ENCODE measurements around the gene DIPK1B. TPM values are rescaled to one million over a fixed set of nuclear protein-coding genes. Genes with fewer than 3 reads are reported as not detected.

DIPK1B gene
- under 0.01 and 1.00 TPM in 2 replicates for total RNA-seq

DNA sequence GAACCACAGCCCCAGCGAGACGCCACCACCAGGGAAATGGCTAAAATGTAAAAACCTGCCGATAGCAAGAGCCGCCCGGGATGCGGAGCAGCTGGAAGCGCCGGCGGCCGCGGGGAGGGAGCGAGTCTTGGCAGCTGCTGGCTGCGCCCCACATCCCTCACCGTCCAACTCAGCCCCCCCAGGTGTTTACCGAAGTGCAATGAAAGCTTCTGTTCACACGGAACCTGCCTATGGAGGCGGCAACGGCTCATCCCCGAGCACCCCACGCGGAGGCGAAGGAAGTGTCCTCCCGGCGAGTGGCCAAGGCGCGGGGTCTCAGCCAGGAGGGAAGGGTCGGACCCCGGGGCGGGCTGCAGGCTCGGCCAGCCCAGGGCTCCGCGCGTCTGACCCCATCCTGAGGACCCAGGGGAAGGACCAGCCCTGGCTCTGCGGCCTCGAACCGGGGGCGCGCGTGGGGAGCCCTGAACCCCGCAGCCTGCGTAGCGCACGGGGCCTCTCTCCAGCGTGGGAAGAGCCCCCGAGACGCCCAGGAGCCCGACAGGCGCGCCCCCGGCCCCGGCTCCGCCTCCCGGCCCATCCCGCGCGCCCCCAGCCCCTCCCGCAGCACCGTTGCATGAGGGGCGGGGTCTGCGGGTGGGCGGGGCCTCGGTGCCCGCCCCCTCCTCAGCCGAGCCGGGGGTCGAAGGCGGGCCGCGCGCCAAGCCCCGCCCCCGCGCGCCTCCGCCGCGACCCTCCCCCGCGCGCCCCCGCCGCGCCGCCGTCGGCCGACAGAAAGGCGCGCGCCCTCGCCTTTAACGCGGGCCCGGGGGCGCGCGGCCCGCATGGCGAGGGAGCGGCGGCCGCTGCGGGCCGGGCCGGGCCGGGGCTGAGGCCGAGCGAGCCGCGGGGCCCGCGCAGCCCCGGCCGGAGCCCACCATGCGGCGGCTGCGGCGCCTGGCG is at the start of gene DIPK1B:
TSS of gene DIPK1B (plus strand) at position 822 of the 939 bp plus-strand sequence. CDS start at position 916, 94 bp downstream.

DNA sequence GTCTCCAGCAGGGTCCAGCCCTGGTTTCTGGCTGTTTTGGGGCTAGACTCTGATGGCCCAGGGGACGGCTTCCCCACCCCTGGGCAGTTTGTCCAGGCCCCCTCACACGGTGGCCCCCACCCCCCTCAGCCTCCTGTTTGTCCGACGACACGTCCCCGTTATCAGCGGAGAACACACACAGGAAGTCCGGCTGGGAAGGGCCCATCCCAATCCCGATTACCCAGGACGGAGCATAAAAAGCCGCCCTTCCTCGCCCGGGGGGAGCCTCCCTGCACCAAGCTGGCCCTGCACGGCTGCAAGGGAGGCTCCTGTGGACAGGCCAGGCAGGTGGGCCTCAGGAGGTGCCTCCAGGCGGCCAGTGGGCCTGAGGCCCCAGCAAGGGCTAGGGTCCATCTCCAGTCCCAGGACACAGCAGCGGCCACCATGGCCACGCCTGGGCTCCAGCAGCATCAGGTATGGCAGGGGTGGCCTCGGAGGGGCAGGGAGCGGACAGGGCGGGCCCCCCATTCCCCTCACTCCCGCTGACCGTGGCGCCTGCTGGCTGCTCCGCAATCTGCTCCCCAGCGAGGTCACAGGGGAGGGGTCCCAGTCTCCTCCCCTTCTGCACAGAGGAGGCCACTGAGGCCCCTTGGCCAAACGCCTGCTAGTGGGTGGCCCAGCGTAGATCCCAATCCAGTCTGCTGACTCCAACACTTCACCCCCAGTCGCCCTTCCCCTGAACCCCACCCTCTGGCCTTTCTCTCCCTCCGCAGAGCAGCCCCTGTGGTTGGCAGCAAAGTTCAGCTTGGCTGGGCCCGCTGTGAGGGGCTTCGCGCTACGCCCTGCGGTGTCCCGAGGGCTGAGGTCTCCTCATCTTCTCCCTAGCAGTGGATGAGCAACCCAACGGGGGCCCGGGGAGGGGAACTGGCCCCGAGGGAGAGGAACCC is 49.5 kb upstream of the DIPK1B start, which contains the start of gene EGFL7:
TSS of gene EGFL7 (plus strand) at position 261 of the 926 bp plus-strand sequence. CDS start 5,367 bp downstream, outside the sequence.

DNA sequence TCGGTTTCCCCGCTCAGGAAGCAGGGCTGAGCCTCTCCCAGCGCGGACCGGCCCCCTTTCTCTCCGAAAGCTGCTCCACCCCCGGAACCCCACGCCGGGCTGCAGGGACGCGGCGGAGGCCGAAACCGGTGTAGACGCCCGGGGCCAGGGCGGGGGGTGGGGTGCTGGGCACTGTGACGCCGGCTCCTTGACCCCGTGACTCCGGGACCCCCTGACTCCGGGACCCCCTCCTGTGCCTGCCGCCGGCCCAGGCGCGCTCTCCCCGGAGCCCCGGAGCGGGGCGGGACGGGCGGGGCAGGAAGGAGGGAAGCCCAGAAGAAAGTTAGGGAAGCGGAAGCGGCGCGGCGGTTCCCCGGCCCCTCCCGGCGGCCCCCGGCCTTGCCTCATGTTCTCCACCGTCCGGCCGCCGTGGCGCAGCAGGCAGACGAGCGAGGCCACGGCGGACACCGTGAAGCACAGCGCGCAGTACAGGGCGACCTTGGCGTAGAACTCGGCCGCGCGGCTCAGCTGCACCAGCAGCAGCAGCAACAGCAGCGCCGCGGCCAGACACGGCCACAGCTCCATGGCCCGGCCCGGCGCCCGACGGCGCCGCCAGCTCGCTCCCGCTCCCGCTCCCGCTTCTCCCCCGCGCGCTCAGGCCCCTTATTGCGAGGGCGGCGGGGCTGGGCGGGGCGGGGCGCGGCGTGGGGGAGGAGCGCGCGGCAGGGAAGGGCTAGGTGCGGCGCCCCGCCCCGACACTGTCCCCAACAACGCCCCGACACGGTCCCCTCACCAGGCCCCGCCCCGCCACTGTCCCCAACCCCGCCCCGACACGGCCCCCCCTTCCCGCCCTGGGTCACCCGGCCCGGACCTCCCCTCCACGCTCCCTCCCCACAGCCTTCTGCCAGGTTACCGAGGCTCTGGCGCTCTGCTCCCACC is 25.3 kb upstream of the DIPK1B start, which contains the start of gene AGPAT2:
TSS of gene AGPAT2 (minus strand) at position 664 of the 918 bp plus-strand sequence. CDS start at position 564, 100 bp downstream.

DNA sequence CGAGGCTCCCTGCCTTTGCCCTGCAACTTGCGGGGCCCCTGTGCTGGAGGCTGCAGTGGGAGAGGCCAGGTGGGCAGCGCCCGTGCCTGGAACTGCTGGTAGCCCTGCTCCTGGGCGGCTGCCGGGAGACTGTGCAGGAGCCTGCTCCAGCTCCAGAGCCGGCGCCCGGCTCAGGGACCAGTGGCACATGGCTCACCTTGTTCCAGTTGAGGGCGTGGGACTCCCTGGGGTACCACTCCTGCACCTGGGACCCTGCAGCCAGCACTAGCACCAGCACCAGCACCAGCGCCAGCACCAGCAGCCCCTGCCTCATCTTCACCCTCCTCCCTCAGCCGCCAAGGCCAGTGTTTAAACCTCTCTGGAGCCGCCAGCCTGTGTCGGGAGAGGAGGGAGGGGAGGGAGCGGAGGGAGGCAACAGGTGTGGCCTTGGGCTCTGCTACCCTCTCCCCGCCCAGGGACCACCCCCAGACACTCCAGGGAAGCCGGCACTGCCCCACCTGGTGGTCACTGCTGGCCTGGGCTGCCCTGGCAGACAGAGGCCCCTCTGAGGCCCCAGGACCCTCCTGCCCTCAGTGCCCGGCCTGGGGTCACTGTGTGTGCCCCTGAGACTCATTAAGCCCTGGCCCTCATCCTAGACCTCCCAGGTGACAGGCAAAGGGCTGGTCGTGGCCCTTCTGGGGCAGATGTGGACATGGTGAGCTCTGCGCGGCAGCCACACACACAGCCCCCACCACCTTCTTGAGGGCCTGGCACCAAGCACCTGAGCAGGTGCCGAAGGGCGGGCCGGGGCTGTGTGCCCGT is 30.4 kb downstream of the DIPK1B start, which contains the start of gene LCN10:
TSS of gene LCN10 (minus strand) at position 350 of the 801 bp plus-strand sequence. CDS start at position 313, 37 bp downstream.

DNA sequence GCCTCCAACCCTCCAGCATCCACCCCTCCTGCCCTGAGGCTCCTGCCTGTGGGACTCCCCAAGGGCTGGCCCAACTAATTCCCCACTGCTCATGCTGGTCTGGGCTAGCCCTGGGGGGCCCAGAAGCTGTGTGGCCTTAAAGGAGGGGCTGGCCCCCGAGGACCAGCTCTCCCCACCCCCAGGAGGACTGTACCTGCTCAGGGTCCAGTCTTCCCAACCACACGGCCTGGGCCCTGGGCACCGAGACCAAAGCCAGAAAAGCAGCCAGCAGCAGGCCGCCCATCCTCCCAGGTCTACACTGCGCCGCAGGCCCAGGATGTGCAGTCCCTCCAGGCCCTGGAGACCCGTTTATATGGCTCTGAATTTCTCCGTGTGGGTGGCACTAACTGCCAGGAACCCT is 35.8 kb downstream of the DIPK1B start, which contains the start of gene LCN6:
TSS of gene LCN6 (minus strand) at position 325 of the 400 bp plus-strand sequence. CDS start at position 283, 42 bp downstream.

DNA sequence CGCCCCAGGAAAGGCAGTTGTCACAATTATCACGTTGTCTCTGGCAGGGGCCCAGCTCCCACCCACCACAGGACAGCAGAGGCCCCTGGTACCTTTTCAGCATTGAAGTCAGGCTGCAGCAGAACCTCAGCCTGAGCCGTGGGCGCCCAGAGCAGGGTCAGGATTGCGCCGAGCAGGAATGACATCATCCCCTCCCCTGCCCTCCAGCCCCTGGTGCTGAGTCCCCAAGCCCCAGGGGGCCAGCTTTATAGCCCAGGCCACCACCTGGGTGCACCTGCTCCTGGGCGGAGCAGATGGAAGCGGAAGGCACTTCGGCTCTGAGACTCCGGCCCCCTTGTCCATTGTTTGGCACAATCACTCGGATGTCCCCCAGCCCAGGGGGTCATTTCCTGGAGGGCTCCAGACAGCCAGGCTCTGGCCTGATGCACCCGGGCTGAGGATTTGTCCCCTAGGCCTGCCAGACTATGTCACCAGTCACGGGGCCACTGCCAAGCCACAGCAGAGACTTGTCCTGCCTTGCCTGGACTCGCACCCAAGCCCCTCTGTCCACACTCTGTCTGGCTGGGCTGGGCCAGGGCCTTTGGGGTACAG is 52.0 kb downstream of the DIPK1B start, which contains the start of gene LCN15:
TSS of gene LCN15 (minus strand) at position 218 of the 591 bp plus-strand sequence. CDS start at position 188, 30 bp downstream.

Other genes starting within 250 kb of the DIPK1B start
- gene SEC16A, start 229.5 kb upstream of the DIPK1B start, total RNA-seq: 25.6 and 66.3 TPM in 2 replicates
- gene NOTCH1, start 166.5 kb upstream of the DIPK1B start, total RNA-seq: 160 and 571 TPM in 2 replicates
- 16.2 and 18.5 TPM in 2 replicates for gene EGFL7, start 49.7 kb upstream of the DIPK1B start, total RNA-seq
- gene AGPAT2, start 25.1 kb upstream of the DIPK1B start, total RNA-seq: 41.1 and 42.0 TPM in 2 replicates
- gene LCN10, start 30.4 kb downstream of the DIPK1B start, total RNA-seq: not detected in 2 replicates
- gene LCN6, start 36.0 kb downstream of the DIPK1B start, total RNA-seq: not detected in 2 replicates
- gene LCN8, start 45.7 kb downstream of the DIPK1B start, total RNA-seq: not detected in 2 replicates
- gene LCN15, start 51.9 kb downstream of the DIPK1B start, total RNA-seq: not detected in 2 replicates
- gene TMEM141, start 78.8 kb downstream of the DIPK1B start, total RNA-seq: 63.2 and 150 TPM in 2 replicates
- gene CCDC183, start 83.8 kb downstream of the DIPK1B start, total RNA-seq: under 0.01 and 0.28 TPM in 2 replicates
- 73.4 and 86.8 TPM in 2 replicates for gene RABL6, start 95.4 kb downstream of the DIPK1B start, total RNA-seq
- gene AJM1, start 129.9 kb downstream of the DIPK1B start, total RNA-seq: 2.1 and 3.4 TPM in 2 replicates
- 88.2 and 91.8 TPM in 2 replicates for gene PHPT1, start 136.8 kb downstream of the DIPK1B start, total RNA-seq
- gene MAMDC4, start 139.8 kb downstream of the DIPK1B start, total RNA-seq: 1.4 and 6.5 TPM in 2 replicates
- 269 and 274 TPM in 2 replicates for gene EDF1, start 153.7 kb downstream of the DIPK1B start, total RNA-seq
- gene TRAF2, start 173.9 kb downstream of the DIPK1B start, total RNA-seq: 9.9 and 24.1 TPM in 2 replicates
- 107 and 164 TPM in 2 replicates for gene FBXW5, start 232.2 kb downstream of the DIPK1B start, total RNA-seq
- 0.28 TPM in 1 of 2 replicates, not detected in the other for gene C8G, start 232.7 kb downstream of the DIPK1B start, total RNA-seq
- gene LCN12, start 239.7 kb downstream of the DIPK1B start, total RNA-seq: 0.34 TPM in 1 of 2 replicates, not detected in the other